Neural progenitor cell (in vitro differentiated cells): ENCODE results near the gene IFITM2. TPM values are rescaled to one million over a fixed set of nuclear protein-coding genes. Genes with fewer than 3 reads are reported as not detected.
A peak's percentile ranks its signal among the peaks of the same experiment; 100 is the strongest.

ENCODE experiments used
- DNase-seq: peaks from one replicate; pipeline ENCODE4 v3.0.0-alpha.2; 2016; ENCODE audit warnings: low spot score
- H2AFZ ChIP-seq: fragments of 200-600 bp; sonication (generic); replicated peaks from 2 replicates; pipeline ENCODE4 v1.6.1; 2016; ENCODE audit warnings: antibody characterized with exemption
- H3F3A ChIP-seq: fragments of 200-600 bp; sonication (generic); 2 replicates; pipeline ENCODE4 v1.6.1; 2016; ENCODE audit warnings: antibody characterized with exemption, low read depth
- H3K27ac ChIP-seq: fragments of 200-600 bp; sonication (generic); 2 replicates; pipeline ENCODE4 v1.5.1; 2016; ENCODE audit warnings: mild to moderate bottlenecking
- H3K27me3 ChIP-seq: fragments of 200-600 bp; sonication (generic); 2 replicates; pipeline ENCODE4 v1.6.1; 2016; ENCODE audit warnings: mild to moderate bottlenecking, moderate library complexity
- H3K36me3 ChIP-seq: fragments of 200-600 bp; sonication (generic); 2 replicates; pipeline ENCODE4 v1.5.1; 2016
- H3K4me1 ChIP-seq: fragments of 200-600 bp; sonication (generic); 2 replicates; pipeline ENCODE4 v1.6.1; 2016; ENCODE audit warnings: mixed run types
- H3K4me2 ChIP-seq: fragments of 200-600 bp; sonication (generic); 2 replicates; pipeline ENCODE4 v1.6.1; 2016
- H3K4me3 ChIP-seq: fragments of 200-600 bp; sonication (generic); 2 replicates; pipeline ENCODE4 v1.5.1; 2016
- H3K79me2 ChIP-seq: fragments of 200-600 bp; sonication (generic); 2 replicates; pipeline ENCODE4 v1.6.1; 2016; ENCODE audit warnings: low read depth
- H3K9ac ChIP-seq: fragments of 200-600 bp; sonication (generic); 2 replicates; pipeline ENCODE4 v1.6.1; 2016
- H3K9me3 ChIP-seq: fragments of 200-600 bp; sonication (generic); 2 replicates; pipeline ENCODE4 v1.5.1; 2016; ENCODE audit warnings: low read depth
- H4K20me1 ChIP-seq: fragments of 200-600 bp; sonication (generic); 2 replicates; pipeline ENCODE4 v1.6.1; 2016; ENCODE audit warnings: low read depth
- H3K27ac Mint-ChIP-seq: 3 replicates; pipeline ENCODE4 v1.8.0; 2021; ENCODE audit warnings: mixed read lengths
- H3K27me3 Mint-ChIP-seq: 2 replicates; pipeline ENCODE4 v1.8.0; 2022; ENCODE audit warnings: low read depth, mild to moderate bottlenecking, inconsistent platforms, moderate library complexity, mixed read lengths; ENCODE audit not compliant: insufficient read depth
- H3K36me3 Mint-ChIP-seq: 3 replicates; pipeline ENCODE4 v1.8.0; 2021; ENCODE audit warnings: mixed read lengths
- H3K4me1 Mint-ChIP-seq: 3 replicates; pipeline ENCODE4 v1.8.0; 2021; ENCODE audit warnings: mixed read lengths
- H3K4me3 Mint-ChIP-seq: 3 replicates; pipeline ENCODE4 v1.8.0; 2021; ENCODE audit warnings: mild to moderate bottlenecking, moderate library complexity, mixed read lengths
- H3K9me3 Mint-ChIP-seq: 3 replicates; pipeline ENCODE4 v1.8.0; 2020; ENCODE audit warnings: mixed read lengths
- CTCF ChIP-seq: fragments of 200-600 bp; sonication (generic); IDR thresholded peaks from 2 replicates; pipeline ENCODE4 v1.5.1; 2017; ENCODE audit warnings: antibody characterized with exemption, mild to moderate bottlenecking
- EZH2 ChIP-seq: fragments of 200-600 bp; sonication (generic); IDR thresholded peaks from 2 replicates; pipeline ENCODE4 v1.6.1; 2017; ENCODE audit warnings: antibody characterized with exemption, mild to moderate bottlenecking, moderate library complexity
- EZH2phosphoT487 ChIP-seq: fragments of 200-600 bp; sonication (generic); IDR thresholded peaks from 2 replicates; pipeline ENCODE4 v1.6.1; 2017; ENCODE audit warnings: antibody characterized with exemption
- total RNA-seq: library from RNA; depleted of rRNA; stranded (reverse); fragments of >200 nt; gene quantifications from 2 replicates; pipeline ENCODE4 v1.2.3, GENCODE V29; 2015; ENCODE audit warnings: low replicate concordance

Gene IFITM2
- total RNA-seq, 1 donor from 2014 or later = 10.5 TPM

GRCh38 chr11:326592-326841, 18.9 kb downstream of the IFITM2 start:
- Histone ChIP-seq H3F3A (peaks cover 9% of the 10 kb centered on the region), H2AFZ (no peak overlapping the region), H3K9ac (no peak overlapping the region), H4K20me1 (no peaks in the 10 kb centered on the region), H3K9me3 (no peaks in the 10 kb centered on the region), H3K4me2 (no peak overlapping the region), H3K27me3 (no peaks in the 10 kb centered on the region), H3K4me1 (peaks cover 10% of the 10 kb centered on the region), H3K36me3 (no peaks in the 10 kb centered on the region), H3K27ac (no peak overlapping the region), H3K4me3 (no peak overlapping the region), H3K79me2 (no peaks in the 10 kb centered on the region)
- Mint-ChIP-seq H3K36me3 (no peaks in the 10 kb centered on the region), H3K4me1 (peaks cover 38% of the 10 kb centered on the region), H3K27me3 (no peaks in the 10 kb centered on the region), H3K27ac (peak overlapping the region; percentile 96), H3K4me3 (no peak overlapping the region), H3K9me3 (peaks cover 14% of the 10 kb centered on the region)
- TF ChIP-seq EZH2phosphoT487 = no peak
- no peak for TF ChIP-seq CTCF
- TF ChIP-seq EZH2 = no peak
- no peak for DNase-seq

GRCh38 chr11:326842-327580, 19.4 kb downstream of the IFITM2 start:
- H3K27ac ChIP-seq = no peak overlapping the region
- H3K9me3 ChIP-seq = no peaks in the 10 kb centered on the region
- H3K4me3 Mint-ChIP-seq = peak overlapping the region; percentile 50
- no peaks in the 10 kb centered on the region for H3K79me2 ChIP-seq
- H3K27me3 ChIP-seq = no peaks in the 10 kb centered on the region
- H2AFZ ChIP-seq = no peak overlapping the region
- H3K27ac Mint-ChIP-seq = peak overlapping the region; percentile 96
- no peak overlapping the region for H3K4me3 ChIP-seq
- H3K4me1 Mint-ChIP-seq = peaks cover 41% of the 10 kb centered on the region
- H3K4me2 ChIP-seq = no peak overlapping the region
- no peak overlapping the region for H3K9ac ChIP-seq
- no peaks in the 10 kb centered on the region for H3K36me3 ChIP-seq
- peaks cover 10% of the 10 kb centered on the region for H3K4me1 ChIP-seq
- peaks cover 16% of the 10 kb centered on the region for H3K9me3 Mint-ChIP-seq
- TF ChIP-seq CTCF = no peak
- no peak for TF ChIP-seq EZH2
- no peak for TF ChIP-seq EZH2phosphoT487
- H4K20me1 ChIP-seq = no peaks in the 10 kb centered on the region
- DNase-seq = no peak
- H3K27me3 Mint-ChIP-seq = peaks cover 3% of the 10 kb centered on the region
- peaks cover 2% of the 10 kb centered on the region for H3K36me3 Mint-ChIP-seq
- H3F3A ChIP-seq = peaks cover 9% of the 10 kb centered on the region

- peaks cover 4% of the 10 kb centered on the region for H3K36me3 Mint-ChIP-seq
- H3K27ac ChIP-seq = no peak overlapping the region
Measured at GRCh38 chr11:327581-327923, 19.9 kb downstream of the IFITM2 start.

More at GRCh38 chr11:327581-327923, 19.9 kb downstream of the IFITM2 start:
- Histone ChIP-seq H2AFZ (no peak overlapping the region), H3K9me3 (no peaks in the 10 kb centered on the region), H3K4me3 (no peak overlapping the region), H3F3A (peaks cover 9% of the 10 kb centered on the region), H3K27me3 (no peaks in the 10 kb centered on the region), H4K20me1 (no peaks in the 10 kb centered on the region), H3K9ac (no peak overlapping the region), H3K36me3 (no peaks in the 10 kb centered on the region), H3K79me2 (no peaks in the 10 kb centered on the region), H3K4me2 (no peak overlapping the region), H3K4me1 (peaks cover 10% of the 10 kb centered on the region)
- Mint-ChIP-seq H3K4me3 (peak overlapping the region; percentile 50), H3K27me3 (peaks cover 6% of the 10 kb centered on the region), H3K4me1 (peaks cover 43% of the 10 kb centered on the region), H3K27ac (no peak overlapping the region), H3K9me3 (peaks cover 19% of the 10 kb centered on the region)
- DNase-seq = no peak
- TF ChIP-seq EZH2phosphoT487 = no peak
- no peak for TF ChIP-seq CTCF
- no peak for TF ChIP-seq EZH2
